Neuronal stem cell (in vitro differentiated cells): ENCODE data around the gene ZNF628.

Experiments used
- DNase-seq: peaks from one replicate; pipeline ENCODE4 v3.0.0-alpha.2; 2013; ENCODE audit warnings: low spot score
- H2AFZ ChIP-seq: one replicate; pipeline ENCODE4 v1.6.1; 2013; ENCODE audit warnings: mild to moderate bottlenecking, low read length, inconsistent platforms
- H2AK5ac ChIP-seq: 2 replicates; pipeline ENCODE4 v1.6.1; 2013; ENCODE audit warnings: low read depth, mild to moderate bottlenecking, inconsistent platforms, low read length, moderate library complexity, mixed read lengths
- H2BK120ac ChIP-seq: 2 replicates; pipeline ENCODE4 v1.6.1; 2013; ENCODE audit warnings: low read depth, mild to moderate bottlenecking, inconsistent platforms, low read length, moderate library complexity, mixed read lengths
- H2BK12ac ChIP-seq: one replicate; pipeline ENCODE4 v1.6.1; 2013; ENCODE audit warnings: low read length, inconsistent platforms
- H2BK15ac ChIP-seq: 2 replicates; pipeline ENCODE4 v1.6.1; 2013; ENCODE audit warnings: mild to moderate bottlenecking, low read length, inconsistent platforms, mixed read lengths
- H2BK5ac ChIP-seq: one replicate; pipeline ENCODE4 v1.6.1; 2013; ENCODE audit warnings: inconsistent platforms, mild to moderate bottlenecking, low read length, moderate library complexity
- H3K14ac ChIP-seq: one replicate; pipeline ENCODE4 v1.6.1; 2013; ENCODE audit warnings: low read length, inconsistent platforms
- H3K18ac ChIP-seq: 2 replicates; pipeline ENCODE4 v1.6.1; 2013; ENCODE audit warnings: low read length, inconsistent platforms
- H3K23ac ChIP-seq: 2 replicates; pipeline ENCODE4 v1.6.1; 2013; ENCODE audit warnings: low read depth, mild to moderate bottlenecking, mixed read lengths, low read length, inconsistent platforms; ENCODE audit not compliant: poor library complexity
- H3K27ac ChIP-seq: replicated peaks from 3 replicates; pipeline ENCODE4 v1.5.1; 2013; ENCODE audit warnings: low read length, inconsistent platforms
- H3K27me3 ChIP-seq, 3 experiments: 2 replicates each; pipeline ENCODE4 v1.6.1; 2013; ENCODE audit warnings: low read length in 3 of 3, mild to moderate bottlenecking in 2 of 3, inconsistent platforms in 1 of 3, low read depth in 1 of 3, mixed read lengths in 1 of 3, moderate library complexity in 1 of 3; ENCODE audit not compliant: control insufficient read depth in 3 of 3, insufficient read depth in 3 of 3
- H3K36me3 ChIP-seq, 2 donors: replicated peaks in 1 of 2; 2 replicates each; pipeline ENCODE4 v1.6.1; 2013; ENCODE audit warnings: low read length in 2 of 2; ENCODE audit not compliant: control insufficient read depth in 2 of 2, insufficient read depth in 2 of 2
- H3K4ac ChIP-seq: 2 replicates; pipeline ENCODE4 v1.6.1; 2013; ENCODE audit warnings: inconsistent platforms, mild to moderate bottlenecking, low read length, moderate library complexity
- H3K4me1 ChIP-seq, 2 donors: 1 replicate in 1 of 2; 2 replicates in 1 of 2; pipeline ENCODE4 v1.6.1; 2013; ENCODE audit warnings: low read length in 2 of 2, low read depth in 1 of 2; ENCODE audit not compliant: control insufficient read depth in 2 of 2, insufficient read depth in 1 of 2
- H3K4me2 ChIP-seq: one replicate; pipeline ENCODE4 v1.6.1; 2013; ENCODE audit warnings: mild to moderate bottlenecking, low read length, inconsistent platforms; ENCODE audit not compliant: insufficient read depth, poor library complexity, severe bottlenecking
- H3K4me3 ChIP-seq, 2 donors: 2 replicates each; pipeline ENCODE4 v1.5.1; 2013; ENCODE audit warnings: low read length in 2 of 2, mild to moderate bottlenecking in 2 of 2, inconsistent platforms in 1 of 2, moderate library complexity in 1 of 2
- H3K79me1 ChIP-seq: one replicate; pipeline ENCODE4 v1.6.1; 2013; ENCODE audit warnings: low read depth, mild to moderate bottlenecking, inconsistent platforms, low read length, moderate library complexity
- H3K9ac ChIP-seq: one replicate; pipeline ENCODE4 v1.6.1; 2013; ENCODE audit warnings: mild to moderate bottlenecking, low read depth, low read length, inconsistent platforms; ENCODE audit not compliant: poor library complexity
- H3K9me3 ChIP-seq, 2 donors: replicated peaks in 1 of 2; 2 replicates each; pipeline versions ENCODE3 to v1.6.1; 2013; ENCODE audit warnings: low read length in 2 of 2, mild to moderate bottlenecking in 2 of 2, inconsistent platforms in 1 of 2, low read depth in 1 of 2, mixed read lengths in 1 of 2, moderate library complexity in 1 of 2; ENCODE audit not compliant: control insufficient read depth in 2 of 2, insufficient read depth in 1 of 2
- H4K8ac ChIP-seq: one replicate; pipeline ENCODE4 v1.6.1; 2013; ENCODE audit warnings: low read depth, mild to moderate bottlenecking, inconsistent platforms, low read length, moderate library complexity
- H4K91ac ChIP-seq: one replicate; pipeline ENCODE4 v1.6.1; 2013; ENCODE audit warnings: low read length, low read depth, mild to moderate bottlenecking, inconsistent platforms; ENCODE audit not compliant: poor library complexity
- WGBS, 2 donors: extraction: QIAGEN DNeasy Blood & Tissue Kit; methylation state at CpG; one replicate each; pipeline ENCODE4 v1.1.7; 2013; ENCODE audit warnings: missing lambda C conversion rate in 2 of 2, mixed read lengths in 1 of 2; ENCODE audit not compliant: insufficient read length in 2 of 2, insufficient replicate concordance in 1 of 2; ENCODE audit errors: extremely low coverage in 2 of 2; 5-methylcytosine and 5-hydroxymethylcytosine counted together

ZNF628 gene

DNA sequence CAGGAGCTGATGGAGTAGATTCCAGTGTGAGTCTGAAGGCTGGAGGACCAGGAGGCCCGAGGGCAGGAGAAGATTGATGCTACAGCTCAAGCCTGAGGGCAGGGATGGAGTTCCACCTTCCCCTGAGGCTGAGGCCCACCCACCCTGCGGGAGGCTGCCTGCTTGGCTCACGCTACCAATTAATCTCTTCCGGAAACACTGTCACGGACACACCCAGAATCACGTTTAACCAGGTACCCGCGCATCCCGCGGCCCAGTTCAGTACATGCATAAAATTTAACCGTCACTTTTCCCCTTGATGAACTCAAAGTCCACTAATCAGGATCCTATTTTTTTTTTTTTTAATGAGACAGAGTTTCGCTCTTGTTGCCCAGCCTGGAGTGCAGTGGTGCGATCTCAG, 5.2 kb upstream of the ZNF628 start:
- no peak overlapping the region for H3K27ac ChIP-seq
- no peak overlapping the region for H3K4me2 ChIP-seq
- H2BK15ac ChIP-seq: peak overlapping the region; percentile 3
- H3K23ac ChIP-seq: no peak overlapping the region
- H3K4ac ChIP-seq: no peak overlapping the region
- H2BK5ac ChIP-seq: no peak overlapping the region
- no peaks in the 10 kb centered on the region for H3K79me1 ChIP-seq
- no peaks in the 10 kb centered on the region for H3K36me3 ChIP-seq
- no CpG with 5 or more reads among the region's 13 CpGs for WGBS, 2 donors
- H3K18ac ChIP-seq: no peak overlapping the region
- no peak overlapping the region for H2AK5ac ChIP-seq
- H3K14ac ChIP-seq: no peak overlapping the region
- H3K4me3 ChIP-seq: no peak overlapping the region
- no peak overlapping the region for H3K9ac ChIP-seq
- no peaks in the 10 kb centered on the region for H3K9me3 ChIP-seq
- no peak overlapping the region for H2BK12ac ChIP-seq
- no peak overlapping the region for H2BK120ac ChIP-seq
- H4K8ac ChIP-seq: no peak overlapping the region
- peaks cover 11 to 22% of the 10 kb centered on the region in 2 donors for H3K4me1 ChIP-seq
- peaks cover 0 to 7% (median 0%) of the 10 kb centered on the region in 3 experiments for H3K27me3 ChIP-seq
- no peak overlapping the region for H2AFZ ChIP-seq
- no peak for DNase-seq
- no peak overlapping the region for H4K91ac ChIP-seq

DNA sequence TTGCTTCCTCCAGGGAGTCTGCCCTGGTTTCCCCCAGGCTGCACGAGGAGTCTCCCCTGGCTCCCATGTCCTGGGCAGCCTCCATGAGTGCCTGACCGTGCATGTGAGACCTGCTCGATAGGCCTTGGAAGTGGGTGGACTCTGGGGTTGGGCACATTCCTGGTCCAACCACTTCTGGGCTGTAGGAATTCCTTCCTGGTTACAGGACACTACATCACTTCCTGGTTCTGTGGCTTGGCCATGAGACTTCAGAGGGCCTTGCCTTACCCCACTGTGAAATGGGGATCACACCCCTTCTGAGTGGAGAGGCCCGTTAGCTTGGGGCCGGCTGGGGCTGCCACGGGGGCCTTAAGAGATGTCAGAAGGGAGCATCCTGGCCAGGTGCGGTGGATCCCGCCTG, 4.0 kb upstream of the ZNF628 start:
- no peak for DNase-seq
- Histone ChIP-seq H4K8ac (no peak overlapping the region), H3K27ac (no peak overlapping the region), H3K9me3 (no peaks in the 10 kb centered on the region), H3K36me3 (no peaks in the 10 kb centered on the region), H2BK15ac (no peak overlapping the region), H3K27me3 (peaks cover 0 to 2% (median 0%) of the 10 kb centered on the region in 3 experiments), H2BK120ac (no peak overlapping the region), H3K79me1 (no peaks in the 10 kb centered on the region), H3K18ac (peak overlapping the region; percentile 19), H2AFZ (no peak overlapping the region), H2AK5ac (peak overlapping the region; percentile 86), H4K91ac (no peak overlapping the region), H2BK5ac (no peak overlapping the region), H3K4me2 (no peak overlapping the region), H3K4ac (no peak overlapping the region), H3K23ac (no peak overlapping the region), H3K4me1 (peaks cover 11 to 22% of the 10 kb centered on the region in 2 donors), H3K4me3 (no peak overlapping the region), H3K9ac (no peak overlapping the region), H2BK12ac (no peak overlapping the region), H3K14ac (no peak overlapping the region)
- WGBS, 2 donors: no CpG with 5 or more reads among the region's 8 CpGs

DNA sequence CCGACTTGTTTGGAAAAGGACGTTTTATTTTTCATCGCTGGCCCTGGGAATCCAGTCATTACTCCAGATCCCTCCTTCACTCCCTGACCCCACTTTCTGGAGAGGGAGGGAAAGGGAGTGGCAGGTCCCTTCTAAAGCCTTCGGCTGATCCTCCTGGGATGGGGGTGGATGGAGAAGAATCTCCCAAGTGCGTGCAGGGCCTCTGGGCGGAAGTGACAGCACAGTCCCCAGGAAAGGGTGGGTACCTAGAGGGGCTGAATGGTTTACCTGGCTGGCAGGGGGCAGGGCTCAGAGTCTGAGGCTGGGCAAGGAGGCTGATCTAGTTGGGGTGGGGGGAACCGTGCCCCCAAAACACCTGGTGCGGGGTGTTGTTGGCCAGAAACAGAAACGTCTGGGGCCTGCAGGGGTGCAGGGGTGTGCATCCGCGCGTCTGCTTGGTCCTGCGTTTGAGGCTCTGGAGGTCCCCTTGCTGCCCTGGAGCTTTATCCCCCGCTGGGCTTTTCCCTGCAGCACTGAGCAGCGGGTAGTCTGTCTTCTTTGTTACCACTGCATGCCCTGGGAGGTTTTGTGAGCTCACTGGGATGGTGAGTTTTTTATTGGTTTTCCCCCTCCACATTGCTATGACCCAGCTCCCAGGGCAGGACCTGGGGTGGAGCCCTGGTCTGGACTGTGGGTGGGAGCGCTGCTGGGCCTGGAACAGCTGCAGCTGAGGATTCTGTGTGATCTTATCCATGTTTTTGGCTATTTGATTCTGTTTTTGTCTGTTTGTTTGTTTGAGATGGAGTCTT, 3.0 kb upstream of the ZNF628 start:
- H2BK12ac ChIP-seq: no peak overlapping the region
- no peaks in the 10 kb centered on the region for H3K79me1 ChIP-seq
- H3K36me3 ChIP-seq: no peaks in the 10 kb centered on the region
- peak overlapping the region; percentile 87 for H3K18ac ChIP-seq
- no peak for DNase-seq
- no peak overlapping the region for H3K23ac ChIP-seq
- H3K4ac ChIP-seq: no peak overlapping the region
- no peak overlapping the region for H3K4me2 ChIP-seq
- no peaks in the 10 kb centered on the region for H3K9me3 ChIP-seq
- H2AK5ac ChIP-seq: peak overlapping the region; percentile 63
- H4K91ac ChIP-seq: no peak overlapping the region
- H3K4me1 ChIP-seq: peaks cover 11 to 24% of the 10 kb centered on the region in 2 donors
- H2BK120ac ChIP-seq: no peak overlapping the region
- H3K9ac ChIP-seq: no peak overlapping the region
- H4K8ac ChIP-seq: no peak overlapping the region
- no CpG with 5 or more reads among the region's 16 CpGs for WGBS, 2 donors
- peak overlapping the region; percentile 3 for H3K14ac ChIP-seq
- peak overlapping the region; percentile 12 for H3K27ac ChIP-seq
- H2BK5ac ChIP-seq: no peak overlapping the region
- peak overlapping the region; percentile 71 for H2BK15ac ChIP-seq
- H3K4me3 ChIP-seq: no peak overlapping the region
- H2AFZ ChIP-seq: peak overlapping the region; percentile 75
- no peaks in the 10 kb centered on the region for H3K27me3 ChIP-seq

DNA sequence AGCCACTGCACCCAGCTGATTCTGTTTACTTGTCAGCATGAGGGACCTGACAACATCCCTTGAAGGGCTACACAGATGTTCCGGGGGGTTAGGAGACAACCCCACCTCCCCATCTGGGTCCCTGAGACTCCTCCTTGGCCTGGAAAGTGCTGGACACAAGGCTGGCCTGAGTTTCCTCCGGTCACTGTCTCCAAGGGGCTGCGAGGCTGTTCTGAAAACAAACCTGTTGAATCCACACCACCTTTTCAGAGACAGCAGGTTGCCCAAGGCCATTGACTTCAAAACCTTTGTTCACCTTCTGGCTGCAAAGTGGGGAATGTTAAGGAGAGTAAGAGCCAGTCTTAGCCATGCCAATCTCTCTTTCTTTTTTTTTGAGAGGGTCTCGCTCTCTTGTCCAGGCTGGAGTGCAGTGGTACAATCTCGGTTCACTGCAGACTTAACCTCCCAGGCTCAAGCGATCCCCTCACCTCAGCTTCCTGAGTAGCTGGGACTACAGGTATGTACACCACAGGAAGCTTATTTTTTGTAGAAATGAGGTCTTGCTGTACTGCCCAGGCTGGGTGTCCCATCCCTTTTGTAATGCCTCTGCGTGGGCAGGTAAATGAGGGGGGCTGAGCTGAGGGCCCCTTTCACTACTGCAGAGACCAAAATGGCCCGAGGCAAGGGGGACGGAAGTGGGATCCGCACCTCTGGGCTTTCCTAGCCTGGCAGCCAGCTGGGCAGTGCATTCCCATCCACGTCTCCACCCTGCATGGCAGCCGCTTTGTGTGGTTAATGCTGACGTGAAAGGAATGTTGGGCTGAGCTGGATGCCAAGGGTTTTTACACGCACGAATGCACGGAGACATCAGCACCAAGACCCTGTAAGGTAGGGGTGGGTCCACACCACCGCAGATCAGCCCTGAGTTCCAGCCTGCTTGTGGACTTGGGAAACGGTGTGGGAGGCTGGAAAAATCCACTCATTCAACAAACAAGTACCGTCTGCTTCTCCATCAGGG, 1.9 kb upstream of the ZNF628 start:
- WGBS, 2 donors: no CpG with 5 or more reads among the region's 19 CpGs
- Histone ChIP-seq H3K4me3 (peak overlapping the region in 1 of 2 donors; percentile 55), H3K9me3 (no peaks in the 10 kb centered on the region), H3K18ac (peak overlapping the region; percentile 84), H3K9ac (peak overlapping the region; percentile 26), H3K27ac (peak overlapping the region; percentile 35), H4K91ac (no peak overlapping the region), H3K36me3 (no peaks in the 10 kb centered on the region), H3K79me1 (peaks cover 1% of the 10 kb centered on the region), H3K4me1 (peaks cover 11 to 27% of the 10 kb centered on the region in 2 donors), H4K8ac (no peak overlapping the region), H2BK5ac (no peak overlapping the region), H2AK5ac (peak overlapping the region; percentile 79), H3K4me2 (no peak overlapping the region), H2AFZ (no peak overlapping the region), H2BK15ac (peak overlapping the region; percentile 93), H3K27me3 (no peaks in the 10 kb centered on the region), H3K23ac (no peak overlapping the region), H3K14ac (no peak overlapping the region), H2BK12ac (peak overlapping the region; percentile 91), H3K4ac (no peak overlapping the region), H2BK120ac (peak overlapping the region; percentile 58)
- no peak for DNase-seq
